Measurements from ENCODE around the gene CNST. TPM values are rescaled to one million over a fixed set of nuclear protein-coding genes. Genes with fewer than 3 reads are reported as not detected.
"Not testable (repeated sequence)": the region's sequence is repeated elsewhere in the genome, so short reads cannot be mapped to it uniquely, and the experiment has no call there.

Gene CNST
- total RNA-seq, 1 experiment from 2014 or later = 10.4 TPM

GRCh38 chr1:246583448-246584185 lies 17.4 kb downstream of the CNST start:
- DNase-seq (ENCODE audit: low read depth) = no peak

- no peak for DNase-seq (ENCODE audit: low read depth)
These were observed 20.8 kb downstream of the CNST start for GRCh38 chr1:246587032-246587431.

GRCh38 chr1:246587606-246588005 lies 21.4 kb downstream of the CNST start:
- no peak for DNase-seq (ENCODE audit: low read depth)

GRCh38 chr1:246588159-246588721 lies 22.0 kb downstream of the CNST start:
- peak; percentile 36 for DNase-seq (ENCODE audit: low read depth)

GRCh38 chr1:246589919-246590318 lies 23.7 kb downstream of the CNST start:
- not testable (repeated sequence) for DNase-seq (ENCODE audit: low read depth)

- no peak for DNase-seq (ENCODE audit: low read depth)
These were observed 24.8 kb downstream of the CNST start for GRCh38 chr1:246591047-246591446.

- DNase-seq (ENCODE audit: low read depth) = no peak
These were observed 25.2 kb downstream of the CNST start for GRCh38 chr1:246591504-246591903.

DNA sequence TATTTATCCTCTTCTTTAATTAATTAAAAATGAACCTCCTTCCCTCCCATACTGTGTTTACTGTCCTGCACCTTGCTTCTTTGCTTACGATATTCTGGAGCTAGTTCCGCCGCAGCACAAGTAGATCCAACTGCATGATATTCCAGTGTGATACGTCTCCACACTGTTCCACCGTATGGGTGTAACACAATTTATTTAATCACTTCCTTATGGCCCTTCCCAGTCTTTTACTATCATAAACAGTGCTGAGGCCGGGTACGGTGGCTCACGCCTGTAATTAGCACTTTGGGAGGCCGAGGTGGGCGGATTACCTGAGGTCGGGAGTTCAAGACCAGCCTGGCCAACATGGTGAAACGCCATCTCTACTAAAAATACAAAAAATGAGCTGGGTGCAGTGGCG lies 25.7 kb downstream of the CNST start:
- DNase-seq (ENCODE audit: low read depth) = no peak

DNA sequence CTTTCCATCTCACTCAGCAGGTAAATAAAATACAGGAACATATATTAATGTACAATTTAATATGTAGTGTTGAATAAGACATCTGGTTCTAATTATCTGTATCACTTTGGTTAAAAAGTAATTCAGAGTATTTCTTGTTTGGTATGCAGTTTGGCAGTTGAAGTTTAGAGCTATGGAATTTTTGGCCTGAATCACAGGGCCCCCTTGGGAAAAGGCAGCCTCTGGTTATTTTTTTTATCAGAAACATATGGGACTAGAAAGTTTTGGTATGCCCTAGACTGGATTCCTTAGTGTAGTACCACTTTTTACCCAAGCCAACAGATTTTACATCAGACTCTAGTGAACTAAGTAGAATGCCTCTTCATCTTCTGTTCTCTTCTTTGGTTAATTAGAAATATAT lies 26.4 kb downstream of the CNST start:
- DNase-seq (ENCODE audit: low read depth) = no peak

GRCh38 chr1:246595146-246595545 lies 28.9 kb downstream of the CNST start:
- no peak for DNase-seq (ENCODE audit: low read depth)

GRCh38 chr1:246597340-246597739 lies 31.1 kb downstream of the CNST start:
- peak; percentile 13 for DNase-seq (ENCODE audit: low read depth)

GRCh38 chr1:246597971-246598370 lies 31.7 kb downstream of the CNST start:
- DNase-seq (ENCODE audit: low read depth) = no peak

DNA sequence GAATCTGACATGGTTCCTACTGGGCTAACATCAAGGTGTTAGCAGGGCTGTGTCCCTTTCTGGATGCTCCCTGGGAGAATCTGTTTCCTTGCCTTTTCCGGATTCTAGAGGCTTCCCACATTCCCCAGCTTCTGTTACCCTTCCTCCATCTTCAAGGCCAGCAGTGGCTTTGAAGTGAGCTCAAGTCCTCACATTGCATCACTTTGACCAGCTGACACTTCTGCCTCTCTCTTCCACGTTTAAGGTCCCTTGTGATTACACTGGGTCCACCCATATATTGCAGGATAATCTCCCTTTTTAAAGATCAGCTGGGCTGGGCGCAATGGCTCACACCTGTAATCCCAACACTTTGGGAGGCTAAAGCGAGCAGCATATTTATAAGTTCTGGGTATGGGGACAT lies 33.1 kb downstream of the CNST start:
- DNase-seq (ENCODE audit: low read depth) = no peak

DNA sequence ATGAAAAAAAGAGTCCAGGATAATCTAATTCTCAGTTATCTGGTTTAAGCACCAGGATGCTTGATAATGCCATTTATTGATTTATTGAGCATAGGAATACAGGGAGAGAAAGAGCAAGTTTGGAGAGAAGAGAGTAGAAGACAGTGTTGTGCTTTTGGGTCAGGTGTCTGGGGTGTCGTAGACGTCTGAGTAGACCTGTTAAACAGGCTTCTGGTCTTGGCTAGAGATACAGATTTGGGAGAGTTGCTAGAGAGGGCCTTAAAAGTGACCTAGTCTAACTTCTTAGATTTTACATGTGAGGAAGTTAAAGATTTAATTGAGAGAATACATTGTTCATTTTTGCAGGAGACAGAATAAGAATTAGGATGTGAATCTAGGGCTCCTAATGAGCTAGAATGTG lies 34.3 kb downstream of the CNST start:
- no peak for DNase-seq (ENCODE audit: low read depth)

GRCh38 chr1:246602194-246602593 lies 35.9 kb downstream of the CNST start:
- DNase-seq (ENCODE audit: low read depth) = no peak

GRCh38 chr1:246605231-246605630 lies 39.0 kb downstream of the CNST start:
- not testable (repeated sequence) for DNase-seq (ENCODE audit: low read depth)

DNA sequence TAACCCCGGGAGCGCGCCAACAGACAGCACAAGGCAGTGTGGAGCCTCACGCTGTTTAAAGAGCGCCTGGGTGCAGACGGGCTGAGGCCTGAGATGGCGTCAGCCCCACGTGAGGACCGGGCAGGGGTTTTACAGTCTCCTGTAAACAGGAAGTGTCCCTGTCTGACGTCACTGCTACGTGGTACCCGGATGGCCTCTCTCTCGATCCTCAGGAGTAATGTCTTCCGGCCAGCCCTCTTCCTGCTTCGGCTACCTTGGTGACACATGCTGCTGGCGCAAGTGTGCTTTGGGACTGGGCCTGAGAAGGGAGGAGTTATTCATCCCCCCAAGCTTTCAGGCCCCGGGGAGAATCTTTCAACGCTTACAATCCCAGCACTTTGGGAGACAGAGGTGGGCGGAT lies 41.2 kb downstream of the CNST start:
- DNase-seq (ENCODE audit: low read depth) = no peak

- DNase-seq (ENCODE audit: low read depth) = peak; percentile 96
These were observed 42.5 kb downstream of the CNST start for GRCh38 chr1:246608616-246609376.

DNA sequence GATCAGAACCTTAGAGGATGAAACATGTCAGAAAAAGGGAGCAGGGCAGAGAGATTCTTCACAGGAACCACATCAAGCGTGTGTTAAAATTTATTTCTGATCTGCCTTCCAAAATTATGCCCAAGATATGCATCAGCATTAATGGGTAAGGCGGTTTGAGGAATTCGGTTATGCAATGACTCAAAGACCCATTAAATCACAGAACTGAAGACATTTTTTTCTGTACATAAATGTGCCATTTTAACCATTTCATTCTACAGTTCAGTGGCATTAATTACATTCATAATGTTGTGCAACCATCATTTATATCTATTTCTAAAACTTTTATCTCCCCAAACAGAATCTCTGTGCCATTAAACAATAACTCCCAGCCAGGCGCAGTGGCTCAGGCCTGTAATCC lies 43.4 kb downstream of the CNST start:
- DNase-seq (ENCODE audit: low read depth) = no peak

GRCh38 chr1:246613096-246613758 lies 47.0 kb downstream of the CNST start:
- DNase-seq (ENCODE audit: low read depth) = no peak

- no peak for DNase-seq (ENCODE audit: low read depth)
These were observed 50.9 kb downstream of the CNST start for GRCh38 chr1:246617156-246617555.

DNA sequence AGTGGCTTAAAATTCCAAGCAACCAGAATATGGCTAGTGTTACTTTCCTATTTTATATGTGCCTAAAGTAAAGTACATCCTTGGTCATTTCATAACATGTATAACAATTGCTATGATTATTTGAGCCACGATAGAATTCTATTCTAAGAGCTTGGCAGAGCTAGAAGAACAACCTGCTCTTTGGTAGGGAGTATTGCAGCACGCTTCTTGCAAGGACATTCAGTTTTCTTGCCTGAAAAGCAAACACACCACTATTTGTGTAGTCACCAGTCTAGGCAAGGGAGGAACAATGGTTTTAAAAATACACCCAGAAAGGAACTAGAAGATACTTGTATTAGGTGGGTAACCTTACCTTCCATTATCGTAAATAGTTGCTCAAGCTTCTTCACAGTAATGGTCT lies 51.5 kb downstream of the CNST start:
- DNase-seq (ENCODE audit: low read depth) = no peak

Data from HT1080 (cell line).